ENCODE measurements around the gene ERCC1. TPM values are rescaled to one million over a fixed set of nuclear protein-coding genes. Genes with fewer than 3 reads are reported as not detected.

Gene ERCC1
- total RNA-seq, 1 donor, result 96.3 TPM

DNA sequence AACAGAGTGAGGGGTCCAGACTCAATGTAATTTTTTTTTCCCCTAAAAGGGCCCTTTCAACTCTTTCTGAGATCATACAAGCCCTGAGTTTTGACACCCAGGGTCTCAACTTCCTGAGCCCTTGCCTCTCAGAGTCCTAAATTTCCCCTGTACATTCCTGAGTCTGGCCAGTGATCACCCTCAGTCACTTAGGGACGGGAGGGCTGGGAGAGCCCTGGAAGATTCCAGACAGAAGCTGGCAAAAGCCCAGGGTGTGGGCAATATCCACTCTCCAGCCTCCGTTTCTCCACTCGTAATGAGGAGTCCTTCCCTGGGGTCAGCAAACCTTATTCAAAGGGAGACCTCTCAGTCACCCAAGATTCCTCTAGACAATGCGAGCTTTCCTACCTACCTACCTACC, 20.4 kb downstream of the ERCC1 start:
- Histone ChIP-seq H3K36me3 (ENCODE audit: insufficient read depth, low read length) (peaks cover 3% of the 10 kb centered on the region), H4K20me1 (ENCODE audit: insufficient read depth, low read length) (no peaks in the 10 kb centered on the region), H3K4me2 (ENCODE audit: insufficient read depth, low read length) (peak overlapping the region; percentile 83), H3K4me1 (ENCODE audit: insufficient read depth, low read length) (peaks cover 24% of the 10 kb centered on the region), H2AFZ (ENCODE audit: low read length) (no peak overlapping the region), H3K79me2 (ENCODE audit: insufficient read depth, low read length) (peaks cover 15% of the 10 kb centered on the region), H3K9me3 (ENCODE audit: low read depth, low read length) (no peaks in the 10 kb centered on the region), H3K27me3 (ENCODE audit: insufficient read depth, low read length) (no peaks in the 10 kb centered on the region), H3K27ac (ENCODE audit: low read depth, low read length) (no peak overlapping the region), H3K4me3 (ENCODE audit: insufficient read depth, low read length) (no peak overlapping the region)
- TF ChIP-seq, protein P1, sequence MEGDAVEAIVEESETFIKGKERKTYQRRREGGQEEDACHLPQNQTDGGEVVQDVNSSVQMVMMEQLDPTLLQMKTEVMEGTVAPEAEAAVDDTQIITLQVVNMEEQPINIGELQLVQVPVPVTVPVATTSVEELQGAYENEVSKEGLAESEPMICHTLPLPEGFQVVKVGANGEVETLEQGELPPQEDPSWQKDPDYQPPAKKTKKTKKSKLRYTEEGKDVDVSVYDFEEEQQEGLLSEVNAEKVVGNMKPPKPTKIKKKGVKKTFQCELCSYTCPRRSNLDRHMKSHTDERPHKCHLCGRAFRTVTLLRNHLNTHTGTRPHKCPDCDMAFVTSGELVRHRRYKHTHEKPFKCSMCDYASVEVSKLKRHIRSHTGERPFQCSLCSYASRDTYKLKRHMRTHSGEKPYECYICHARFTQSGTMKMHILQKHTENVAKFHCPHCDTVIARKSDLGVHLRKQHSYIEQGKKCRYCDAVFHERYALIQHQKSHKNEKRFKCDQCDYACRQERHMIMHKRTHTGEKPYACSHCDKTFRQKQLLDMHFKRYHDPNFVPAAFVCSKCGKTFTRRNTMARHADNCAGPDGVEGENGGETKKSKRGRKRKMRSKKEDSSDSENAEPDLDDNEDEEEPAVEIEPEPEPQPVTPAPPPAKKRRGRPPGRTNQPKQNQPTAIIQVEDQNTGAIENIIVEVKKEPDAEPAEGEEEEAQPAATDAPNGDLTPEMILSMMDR (IDR thresholded peaks at IDR 0.05; ENCODE audit: extremely low read depth, low read depth, low read length), result no peak
- DNase-seq (ENCODE audit: insufficient read length, low spot score, missing footprints), result no peak

DNA sequence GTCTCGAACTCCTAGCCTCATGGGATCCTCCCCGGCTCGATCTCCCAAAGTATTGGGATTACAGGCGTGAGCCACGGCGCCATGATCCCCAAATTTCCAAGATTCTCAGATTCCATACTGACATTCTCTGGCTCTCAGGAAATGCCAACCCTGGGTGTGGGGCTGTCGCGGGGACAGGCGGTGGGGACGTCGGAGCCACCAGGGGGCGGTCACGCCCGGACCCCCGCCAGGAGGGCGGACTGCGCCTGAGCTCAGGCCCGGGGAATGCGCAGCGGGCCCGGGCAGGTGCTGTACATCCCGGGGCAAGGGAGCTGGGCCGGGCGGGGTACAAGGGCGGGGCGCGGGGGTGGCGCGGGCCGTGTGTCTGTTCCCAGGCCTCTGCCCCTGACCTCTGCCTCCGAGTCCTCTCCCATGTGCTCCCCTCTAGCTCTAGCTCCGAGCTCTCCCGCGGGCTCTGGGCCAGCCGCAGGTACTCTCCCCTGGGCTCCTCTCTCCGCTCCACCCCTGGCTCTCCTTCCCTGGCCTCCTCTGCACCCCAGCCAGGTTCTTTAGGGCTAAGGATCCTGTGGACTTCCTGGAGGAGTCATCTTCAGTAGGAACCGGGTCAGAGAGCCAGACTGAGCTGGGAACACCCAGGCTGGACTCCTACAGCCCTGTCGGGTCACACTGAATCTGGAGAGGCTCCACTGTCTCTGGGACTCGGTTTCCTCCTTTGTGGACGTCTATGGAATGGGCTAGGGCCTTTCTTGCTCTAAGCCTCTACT, 21.2 kb downstream of the ERCC1 start:
- Histone ChIP-seq H3K4me1 (ENCODE audit: insufficient read depth, low read length) (peaks cover 23% of the 10 kb centered on the region), H4K20me1 (ENCODE audit: insufficient read depth, low read length) (no peaks in the 10 kb centered on the region), H3K27me3 (ENCODE audit: insufficient read depth, low read length) (no peaks in the 10 kb centered on the region), H3K36me3 (ENCODE audit: insufficient read depth, low read length) (no peaks in the 10 kb centered on the region), H3K4me2 (ENCODE audit: insufficient read depth, low read length) (peak overlapping the region; percentile 22), H3K9me3 (ENCODE audit: low read depth, low read length) (no peaks in the 10 kb centered on the region), H3K79me2 (ENCODE audit: insufficient read depth, low read length) (peaks cover 9% of the 10 kb centered on the region), H2AFZ (ENCODE audit: low read length) (peak overlapping the region; percentile 39), H3K27ac (ENCODE audit: low read depth, low read length) (no peak overlapping the region), H3K4me3 (ENCODE audit: insufficient read depth, low read length) (peak overlapping the region; percentile 41)
- TF ChIP-seq, protein P1 (IDR thresholded peaks at IDR 0.05; ENCODE audit: extremely low read depth, low read depth, low read length), result peak; percentile 31
- peak; percentile 91 for DNase-seq (ENCODE audit: insufficient read length, low spot score, missing footprints)

- no peak overlapping the region for H3K27ac ChIP-seq (ENCODE audit: low read depth, low read length)
- no peaks in the 10 kb centered on the region for H3K27me3 ChIP-seq (ENCODE audit: insufficient read depth, low read length)
- H4K20me1 ChIP-seq (ENCODE audit: insufficient read depth, low read length), result no peaks in the 10 kb centered on the region
- H3K9me3 ChIP-seq (ENCODE audit: low read depth, low read length), result no peaks in the 10 kb centered on the region
- H3K79me2 ChIP-seq (ENCODE audit: insufficient read depth, low read length), result peaks cover 3% of the 10 kb centered on the region
- H3K4me2 ChIP-seq (ENCODE audit: insufficient read depth, low read length), result no peak overlapping the region
- no peak overlapping the region for H2AFZ ChIP-seq (ENCODE audit: low read length)
- TF ChIP-seq, protein P1 (IDR thresholded peaks at IDR 0.05; ENCODE audit: extremely low read depth, low read depth, low read length), result no peak
- H3K4me1 ChIP-seq (ENCODE audit: insufficient read depth, low read length), result peaks cover 17% of the 10 kb centered on the region
- no peak overlapping the region for H3K4me3 ChIP-seq (ENCODE audit: insufficient read depth, low read length)
- DNase-seq (ENCODE audit: insufficient read length, low spot score, missing footprints), result no peak
- no peaks in the 10 kb centered on the region for H3K36me3 ChIP-seq (ENCODE audit: insufficient read depth, low read length)
Observed at GRCh38 chr19:45401815-45402214, 21.9 kb downstream of the ERCC1 start.

DNA sequence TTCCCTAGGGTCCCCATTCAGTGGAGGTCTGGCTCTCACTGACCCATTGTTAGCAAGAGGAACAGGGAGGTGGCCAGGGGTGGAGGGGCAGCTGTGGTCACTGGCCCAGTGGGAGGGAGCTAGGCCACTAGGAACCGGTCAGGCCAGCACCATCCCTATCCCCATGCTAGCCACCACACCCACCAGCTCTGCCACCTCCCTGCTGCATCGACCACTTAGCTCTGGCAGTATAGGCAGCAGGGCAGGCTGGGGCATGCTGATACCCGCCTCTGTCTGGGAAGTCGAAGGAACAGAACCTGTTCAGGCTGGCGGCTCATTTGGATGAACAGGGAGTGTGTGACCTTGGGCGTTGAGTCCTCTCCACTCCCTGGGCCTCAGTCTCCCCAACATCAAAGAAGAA, 23.5 kb downstream of the ERCC1 start:
- H3K4me1 ChIP-seq (ENCODE audit: insufficient read depth, low read length), result peaks cover 17% of the 10 kb centered on the region
- no peaks in the 10 kb centered on the region for H3K36me3 ChIP-seq (ENCODE audit: insufficient read depth, low read length)
- H3K4me2 ChIP-seq (ENCODE audit: insufficient read depth, low read length), result no peak overlapping the region
- H3K4me3 ChIP-seq (ENCODE audit: insufficient read depth, low read length), result no peak overlapping the region
- H3K9me3 ChIP-seq (ENCODE audit: low read depth, low read length), result no peaks in the 10 kb centered on the region
- no peaks in the 10 kb centered on the region for H4K20me1 ChIP-seq (ENCODE audit: insufficient read depth, low read length)
- H3K27ac ChIP-seq (ENCODE audit: low read depth, low read length), result no peak overlapping the region
- TF ChIP-seq, protein P1 (IDR thresholded peaks at IDR 0.05; ENCODE audit: extremely low read depth, low read depth, low read length), result no peak
- no peaks in the 10 kb centered on the region for H3K27me3 ChIP-seq (ENCODE audit: insufficient read depth, low read length)
- peak; percentile 84 for DNase-seq (ENCODE audit: insufficient read length, low spot score, missing footprints)
- no peak overlapping the region for H2AFZ ChIP-seq (ENCODE audit: low read length)
- H3K79me2 ChIP-seq (ENCODE audit: insufficient read depth, low read length), result no peaks in the 10 kb centered on the region
